ENCODE measurements around the gene ACSL1.

Gene ACSL1

GRCh38 chr4:184810720-184811119 is 15.0 kb downstream of the ACSL1 start:
- DNase-seq = no peak

- DNase-seq = no peak
These were observed 17.1 kb downstream of the ACSL1 start for GRCh38 chr4:184808713-184809050.

GRCh38 chr4:184807797-184808712 is 17.7 kb downstream of the ACSL1 start:
- peak; percentile 63 for DNase-seq

GRCh38 chr4:184807256-184807655 is 18.5 kb downstream of the ACSL1 start:
- DNase-seq = no peak

- no peak for DNase-seq
These were observed 19.1 kb downstream of the ACSL1 start for GRCh38 chr4:184806711-184807110.

GRCh38 chr4:184806229-184806550 is 19.6 kb downstream of the ACSL1 start:
- DNase-seq = no peak

- no peak for DNase-seq
These were observed 20.1 kb downstream of the ACSL1 start for GRCh38 chr4:184805462-184806228.

- DNase-seq = no peak
These were observed 21.1 kb downstream of the ACSL1 start for GRCh38 chr4:184804621-184805020.

- DNase-seq = no peak
These were observed 21.9 kb downstream of the ACSL1 start for GRCh38 chr4:184803874-184804273.

GRCh38 chr4:184803133-184803532 is 22.6 kb downstream of the ACSL1 start:
- no peak for DNase-seq

GRCh38 chr4:184802697-184803015 is 23.1 kb downstream of the ACSL1 start:
- peak; percentile 8 for DNase-seq

- DNase-seq = peak; percentile 20
These were observed 23.7 kb downstream of the ACSL1 start for GRCh38 chr4:184801781-184802696.

GRCh38 chr4:184798504-184798903 is 27.3 kb downstream of the ACSL1 start:
- DNase-seq = no peak

- DNase-seq = no peak
These were observed 28.9 kb downstream of the ACSL1 start for GRCh38 chr4:184796906-184797305.

- DNase-seq = no peak
These were observed 30.4 kb downstream of the ACSL1 start for GRCh38 chr4:184795214-184795844.

- DNase-seq = no peak
These were observed 31.3 kb downstream of the ACSL1 start for GRCh38 chr4:184794470-184794869.

- DNase-seq = no peak
These were observed 31.9 kb downstream of the ACSL1 start for GRCh38 chr4:184793735-184794355.

GRCh38 chr4:184792950-184793555 is 32.7 kb downstream of the ACSL1 start:
- DNase-seq = peak; percentile 86

- no peak for DNase-seq
These were observed 33.4 kb downstream of the ACSL1 start for GRCh38 chr4:184792334-184792733.

- no peak for DNase-seq
These were observed 34.9 kb downstream of the ACSL1 start for GRCh38 chr4:184790826-184791225.

- DNase-seq = no peak
These were observed 37.8 kb downstream of the ACSL1 start for GRCh38 chr4:184787766-184788503.
